ENCODE measurements around the gene PRPSAP1.
A peak's percentile ranks its signal among the peaks of the same experiment; 100 is the strongest.

- TF ChIP-seq, protein P1, sequence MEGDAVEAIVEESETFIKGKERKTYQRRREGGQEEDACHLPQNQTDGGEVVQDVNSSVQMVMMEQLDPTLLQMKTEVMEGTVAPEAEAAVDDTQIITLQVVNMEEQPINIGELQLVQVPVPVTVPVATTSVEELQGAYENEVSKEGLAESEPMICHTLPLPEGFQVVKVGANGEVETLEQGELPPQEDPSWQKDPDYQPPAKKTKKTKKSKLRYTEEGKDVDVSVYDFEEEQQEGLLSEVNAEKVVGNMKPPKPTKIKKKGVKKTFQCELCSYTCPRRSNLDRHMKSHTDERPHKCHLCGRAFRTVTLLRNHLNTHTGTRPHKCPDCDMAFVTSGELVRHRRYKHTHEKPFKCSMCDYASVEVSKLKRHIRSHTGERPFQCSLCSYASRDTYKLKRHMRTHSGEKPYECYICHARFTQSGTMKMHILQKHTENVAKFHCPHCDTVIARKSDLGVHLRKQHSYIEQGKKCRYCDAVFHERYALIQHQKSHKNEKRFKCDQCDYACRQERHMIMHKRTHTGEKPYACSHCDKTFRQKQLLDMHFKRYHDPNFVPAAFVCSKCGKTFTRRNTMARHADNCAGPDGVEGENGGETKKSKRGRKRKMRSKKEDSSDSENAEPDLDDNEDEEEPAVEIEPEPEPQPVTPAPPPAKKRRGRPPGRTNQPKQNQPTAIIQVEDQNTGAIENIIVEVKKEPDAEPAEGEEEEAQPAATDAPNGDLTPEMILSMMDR (IDR thresholded peaks at IDR 0.05) = peak; percentile 87 to 95 (median 92)
- TF ChIP-seq EP300 (IDR thresholded peaks at IDR 0.05) = no peak
- no peak for TF ChIP-seq POLR2A (IDR thresholded peaks at IDR 0.05)
Measured at GRCh38 chr17:76385892-76386786, 32.4 kb upstream of the PRPSAP1 start.

Data from upper lobe of left lung (tissue), 4 donors.